Measurements from ENCODE around the gene KLHL20.
"Not testable (repeated sequence)": the region's sequence is repeated elsewhere in the genome, so short reads cannot be mapped to it uniquely, and the experiment has no call there.

Gene KLHL20

GRCh38 chr1:173714759-173715537 is at the start of gene KLHL20:
KLHL20 (plus strand) TSS chr1:173714981; CDS start chr1:173716044, 1,063 bp downstream.
- peak; percentile 63 for DNase-seq (ENCODE audit: low read depth in 2 of 2)

GRCh38 chr1:173666646-173667045 is 48.1 kb upstream of the KLHL20 start:
- DNase-seq (ENCODE audit: low read depth in 2 of 2), result no peak

GRCh38 chr1:173669491-173669941 is 45.3 kb upstream of the KLHL20 start, which contains the start of gene ANKRD45:
ANKRD45 (minus strand) TSS chr1:173669851; CDS start chr1:173659418, 10,433 bp downstream.
- DNase-seq (ENCODE audit: low read depth in 2 of 2), result no peak

GRCh38 chr1:173674496-173674895 is 40.3 kb upstream of the KLHL20 start:
- not testable (repeated sequence) for DNase-seq (ENCODE audit: low read depth in 2 of 2)

GRCh38 chr1:173680152-173680551 is 34.6 kb upstream of the KLHL20 start:
- DNase-seq (ENCODE audit: low read depth in 2 of 2), result not testable (repeated sequence)

- DNase-seq (ENCODE audit: low read depth in 2 of 2), result no peak
Measured at GRCh38 chr1:173682184-173682583, 32.6 kb upstream of the KLHL20 start.

GRCh38 chr1:173683838-173684237 is 30.9 kb upstream of the KLHL20 start:
- DNase-seq (ENCODE audit: low read depth in 2 of 2), result not testable (repeated sequence)

- DNase-seq (ENCODE audit: low read depth in 2 of 2), result not testable (repeated sequence)
Measured at GRCh38 chr1:173685121-173685520, 29.7 kb upstream of the KLHL20 start.

GRCh38 chr1:173688300-173688699 is 26.5 kb upstream of the KLHL20 start:
- no peak for DNase-seq (ENCODE audit: low read depth in 2 of 2)

- no peak for DNase-seq (ENCODE audit: low read depth in 2 of 2)
Measured at GRCh38 chr1:173693238-173693637, 21.5 kb upstream of the KLHL20 start.

GRCh38 chr1:173701299-173701698 is 13.5 kb upstream of the KLHL20 start:
- not testable (repeated sequence) for DNase-seq (ENCODE audit: low read depth in 2 of 2)

- no peak for DNase-seq (ENCODE audit: low read depth in 2 of 2)
Measured at GRCh38 chr1:173702736-173703135, 12.0 kb upstream of the KLHL20 start.

GRCh38 chr1:173705117-173705516 is 9.7 kb upstream of the KLHL20 start:
- no peak for DNase-seq (ENCODE audit: low read depth in 2 of 2)

- DNase-seq (ENCODE audit: low read depth in 2 of 2), result no peak
Measured at GRCh38 chr1:173708787-173709186, 6.0 kb upstream of the KLHL20 start.

- no peak for DNase-seq (ENCODE audit: low read depth in 2 of 2)
Measured at GRCh38 chr1:173714441-173714758, 381 bp upstream of the KLHL20 start.

- DNase-seq (ENCODE audit: low read depth in 2 of 2), result no peak
Measured at GRCh38 chr1:173715538-173715844, 710 bp downstream of the KLHL20 start.

- no peak for DNase-seq (ENCODE audit: low read depth in 2 of 2)
Measured at GRCh38 chr1:173717238-173717637, 2.5 kb downstream of the KLHL20 start.

- not testable (repeated sequence) for DNase-seq (ENCODE audit: low read depth in 2 of 2)
Measured at GRCh38 chr1:173731331-173731730, 16.6 kb downstream of the KLHL20 start.

- DNase-seq (ENCODE audit: low read depth in 2 of 2), result no peak
Measured at GRCh38 chr1:173733912-173734311, 19.1 kb downstream of the KLHL20 start.

GRCh38 chr1:173736104-173736503 is 21.3 kb downstream of the KLHL20 start:
- not testable (repeated sequence) for DNase-seq (ENCODE audit: low read depth in 2 of 2)

- DNase-seq (ENCODE audit: low read depth in 2 of 2), result no peak
Measured at GRCh38 chr1:173742203-173742886, 27.6 kb downstream of the KLHL20 start.

- DNase-seq (ENCODE audit: low read depth in 2 of 2), result no peak
Measured at GRCh38 chr1:173744651-173745050, 29.9 kb downstream of the KLHL20 start.

- DNase-seq (ENCODE audit: low read depth in 2 of 2), result no peak
Measured at GRCh38 chr1:173749137-173749536, 34.4 kb downstream of the KLHL20 start.

Data from stimulated activated CD4-positive, alpha-beta T cell treated with anti-CD3 and anti-CD28 coated beads, Interleukin-1b, Interleukin-23, amount 100 ng/mL, for 1 hour (primary cell).